ENCODE data around the gene NHERF2.

NHERF2 gene

DNA sequence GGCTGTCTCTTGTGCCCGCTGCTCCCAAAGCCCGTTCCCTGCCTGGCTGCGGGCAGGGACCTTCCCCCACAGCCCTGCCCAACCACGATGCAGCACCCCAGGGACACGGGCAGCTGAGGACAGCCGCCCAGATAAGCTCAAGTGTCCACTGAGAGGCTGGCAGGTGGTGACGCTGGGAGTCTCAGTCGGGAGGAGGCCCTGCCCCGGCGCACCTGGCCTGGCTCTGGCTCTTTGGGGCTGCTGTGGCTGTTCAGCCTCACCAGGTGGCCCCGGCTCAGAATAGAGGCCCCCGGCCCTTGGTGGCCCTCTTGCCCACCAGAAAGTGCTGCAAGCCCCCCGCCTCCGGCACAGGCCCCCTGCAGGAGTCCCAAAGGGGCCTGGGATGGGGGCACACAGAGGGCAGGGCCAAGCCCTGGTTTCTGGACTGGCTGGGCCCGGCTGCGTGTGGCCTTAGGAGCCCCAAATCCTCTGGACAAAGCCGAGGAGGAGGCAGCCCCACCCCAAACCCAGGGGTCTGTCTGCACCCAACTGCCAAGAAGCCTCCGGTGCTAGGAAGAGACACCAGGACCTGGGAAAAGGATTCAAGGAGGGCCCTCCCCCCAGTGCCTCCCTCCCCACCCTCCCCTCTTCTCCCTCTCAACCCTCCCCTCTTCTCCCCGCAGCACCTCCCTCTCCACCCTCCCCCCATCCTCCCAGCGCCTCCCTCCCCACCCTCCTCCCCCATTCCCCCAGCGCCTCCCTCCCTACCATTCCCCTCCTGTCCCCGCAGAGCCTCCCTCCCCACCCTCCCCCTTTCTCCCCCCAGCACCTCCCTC lies 15.7 kb downstream of the NHERF2 start:
- no peak for FAIRE-seq

DNA sequence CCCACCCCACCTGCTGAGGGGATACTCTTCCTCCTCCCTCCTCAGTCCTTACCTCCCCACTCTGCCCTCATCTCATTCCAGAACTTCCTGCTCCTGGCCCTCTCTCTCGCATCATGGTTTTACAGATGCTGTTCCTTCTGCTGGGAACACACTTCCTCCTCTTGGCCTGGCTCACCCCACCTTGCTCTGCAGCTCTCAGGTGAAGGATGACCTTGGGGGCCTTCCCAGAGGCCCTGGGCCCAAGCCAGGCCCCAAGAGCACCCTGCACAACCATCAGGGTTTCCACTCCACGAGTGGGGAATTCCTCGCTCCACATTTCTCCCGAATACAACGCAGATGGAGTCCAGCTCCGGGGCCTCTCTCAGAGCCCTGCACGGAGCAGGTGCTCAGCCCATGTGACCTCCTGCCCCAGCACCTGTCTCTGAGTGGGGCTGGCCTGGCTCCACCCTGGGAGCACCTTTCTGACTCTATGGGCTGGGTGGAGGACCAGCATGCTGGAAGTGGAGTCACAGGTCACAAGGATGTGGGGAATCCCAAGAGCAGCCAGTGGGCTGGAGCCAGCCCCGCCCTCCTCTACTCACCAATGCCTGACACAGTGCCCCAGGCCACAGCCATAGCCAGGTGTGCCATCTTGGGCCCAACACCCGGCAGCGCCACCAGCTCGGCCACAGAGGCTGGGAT lies 16.4 kb downstream of the NHERF2 start:
- no peak for FAIRE-seq

DNA sequence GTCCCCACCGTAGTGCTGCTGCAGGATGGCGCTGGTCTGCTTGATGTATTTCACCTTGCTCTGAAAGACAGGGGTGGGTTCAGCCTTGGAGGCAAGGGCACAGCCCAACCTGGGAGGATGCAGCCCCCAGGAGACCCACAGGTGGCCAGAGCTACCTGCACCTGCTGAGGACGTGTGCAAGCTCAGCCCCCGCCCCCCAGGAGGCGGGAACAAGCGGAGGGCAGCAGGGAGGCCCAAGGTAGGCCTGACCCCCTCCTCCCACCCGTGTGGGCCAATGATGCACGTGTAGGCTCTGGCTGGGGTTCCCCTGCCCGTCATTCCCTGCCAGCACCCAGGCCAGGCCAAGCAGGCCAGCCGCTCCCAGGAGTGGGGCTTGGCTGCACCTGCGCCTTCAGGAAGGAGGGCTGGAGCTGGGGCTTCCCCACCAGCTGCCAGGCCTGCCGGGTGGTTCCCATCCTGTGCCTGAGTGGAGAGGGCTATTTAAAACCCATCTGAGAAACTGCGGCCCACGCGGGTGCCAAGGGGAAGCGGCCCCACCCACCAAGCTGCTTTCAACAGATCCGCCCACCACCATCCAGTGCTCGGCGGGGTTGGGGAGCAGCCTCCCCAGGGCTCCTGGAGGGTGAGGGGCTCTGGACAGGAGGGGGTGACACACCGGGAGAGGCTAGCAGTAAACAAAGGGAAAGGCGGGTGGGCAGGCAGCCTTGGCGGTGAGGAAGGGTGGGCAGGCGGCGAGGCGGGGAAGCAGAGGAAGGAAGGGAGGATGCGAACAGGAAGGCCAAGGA lies 17.2 kb downstream of the NHERF2 start:
- no peak for FAIRE-seq

DNA sequence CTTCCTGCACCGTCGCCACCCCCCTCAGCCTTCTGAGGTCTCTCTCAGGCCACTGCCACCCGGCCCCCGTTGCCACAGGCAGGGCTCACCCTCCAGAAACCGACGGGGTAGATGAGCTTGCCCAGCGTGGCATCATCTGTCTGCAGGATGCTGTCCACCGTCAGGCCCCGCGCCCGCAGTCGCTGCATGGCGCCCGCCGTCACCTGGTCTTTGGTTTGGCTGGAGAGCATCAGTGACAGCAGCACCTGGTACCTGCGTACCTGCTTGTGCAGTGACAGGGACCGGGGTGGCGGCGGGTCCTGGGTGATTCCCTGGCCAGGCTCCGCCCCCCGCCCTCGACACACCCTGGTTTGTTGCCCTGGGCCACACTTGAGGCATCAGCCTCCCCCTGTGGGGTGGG lies 17.8 kb downstream of the NHERF2 start:
- FAIRE-seq: no peak

DNA sequence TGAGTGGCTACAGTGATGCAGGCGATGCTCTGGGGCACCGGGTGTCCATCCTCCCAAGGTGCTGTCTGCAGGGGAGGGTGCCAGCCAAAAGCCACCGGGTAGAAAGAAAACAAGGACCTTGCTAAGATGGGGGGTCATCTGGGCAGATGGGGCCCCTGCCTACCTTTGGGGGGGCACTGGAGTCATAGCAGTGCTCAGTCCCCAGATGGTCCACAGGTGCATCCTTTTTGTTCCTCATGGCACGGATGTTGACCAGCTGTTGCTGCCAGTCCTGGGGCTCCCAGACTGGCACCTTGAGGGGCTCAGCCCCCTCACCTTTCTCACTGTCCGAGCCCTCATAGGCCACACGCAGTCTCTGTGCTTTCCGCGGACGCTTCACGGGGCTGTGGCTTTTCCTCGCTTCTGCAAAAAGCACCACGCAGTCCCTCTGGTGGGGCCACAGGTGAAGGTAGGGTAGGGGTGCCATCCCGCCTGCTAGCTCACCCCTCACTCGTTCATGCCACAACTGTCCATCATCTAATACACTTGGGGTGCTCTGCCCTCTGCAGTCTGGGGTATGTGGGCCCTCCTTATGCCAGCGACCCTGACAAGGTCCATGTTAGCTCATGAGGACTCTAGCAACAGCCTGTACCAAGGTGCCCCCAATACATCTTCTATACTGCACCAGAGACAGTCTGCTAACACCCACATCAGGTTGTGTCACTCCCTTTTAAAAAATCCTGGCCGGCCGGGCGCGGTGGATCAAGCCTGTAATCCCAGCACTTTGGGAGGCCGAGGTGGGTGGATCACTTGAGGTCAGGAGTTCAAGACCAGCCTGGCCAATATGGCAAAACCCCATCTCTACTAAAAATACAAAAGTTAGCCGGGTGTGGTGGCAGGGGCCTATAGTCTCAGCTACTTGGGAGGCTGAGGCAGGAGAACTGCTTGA lies 19.5 kb downstream of the NHERF2 start:
- no peak for FAIRE-seq

DNA sequence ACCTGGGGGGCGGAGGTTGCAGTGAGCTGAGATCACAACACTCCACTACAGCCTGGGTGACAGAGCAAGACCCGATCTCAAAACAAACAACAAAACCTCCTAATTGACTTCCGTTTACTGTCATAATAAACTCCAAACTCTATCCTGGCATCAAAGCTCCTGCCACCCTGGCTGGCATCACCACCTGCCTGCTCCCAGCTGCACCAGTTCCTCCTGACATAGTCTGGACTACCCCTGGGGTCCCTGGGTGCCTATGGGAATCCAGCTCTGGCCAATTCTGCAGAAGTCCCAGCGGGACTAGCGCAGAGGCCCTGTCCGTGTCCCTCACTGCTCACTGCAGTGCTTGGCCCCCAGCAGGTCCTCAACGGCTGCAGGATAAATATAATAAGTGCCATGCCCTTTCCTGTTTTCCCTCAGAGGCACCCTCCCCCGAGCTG lies 20.2 kb downstream of the NHERF2 start:
- FAIRE-seq: no peak

DNA sequence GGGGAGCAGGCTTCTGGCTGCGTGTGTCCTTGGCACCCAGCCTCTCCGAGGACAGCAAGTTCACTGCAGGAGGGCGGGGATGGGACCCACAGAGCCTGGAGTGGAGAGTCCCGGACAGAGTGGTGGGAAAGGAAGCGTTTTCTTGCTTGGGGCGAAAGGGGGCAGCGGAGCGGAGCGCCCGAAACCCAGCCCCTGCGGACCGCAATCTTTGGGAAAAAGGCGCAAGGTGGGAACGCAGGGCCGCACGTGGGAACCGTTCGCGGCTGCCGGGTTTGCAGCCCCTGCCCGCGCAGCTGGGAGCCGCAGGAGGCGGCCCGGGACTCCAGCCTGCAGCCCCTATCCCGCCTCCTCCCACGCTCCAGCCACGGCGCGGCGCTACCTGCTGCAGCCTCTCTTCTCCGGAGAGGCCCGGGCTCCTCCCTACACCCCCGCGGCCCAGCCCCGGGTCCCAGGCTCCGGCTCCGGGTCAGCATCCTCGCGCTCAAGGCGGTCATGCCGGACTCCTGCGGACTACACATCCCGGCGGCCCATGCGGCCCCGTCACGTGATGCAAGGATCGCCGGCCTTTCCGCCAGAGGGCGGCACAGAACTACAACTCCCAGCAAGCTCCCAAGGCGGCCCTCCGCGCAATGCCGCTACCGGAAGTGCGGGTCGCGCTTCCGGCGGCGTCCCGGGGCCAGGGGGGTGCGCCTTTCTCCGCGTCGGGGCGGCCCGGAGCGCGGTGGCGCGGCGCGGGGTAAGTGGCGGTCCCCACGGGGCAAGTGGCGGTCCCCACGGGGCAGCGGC lies 20.8 kb downstream of the NHERF2 start, which contains the start of the genes NTHL1 and TSC2:
TSS of gene NTHL1 (minus strand) at position 505 of the 786 bp plus-strand sequence. CDS start at position 494, 11 bp downstream.
TSS of gene TSC2 (plus strand) at position 656 of the 786 bp plus-strand sequence. CDS start 631 bp downstream, outside the sequence.
- no peak for FAIRE-seq

DNA sequence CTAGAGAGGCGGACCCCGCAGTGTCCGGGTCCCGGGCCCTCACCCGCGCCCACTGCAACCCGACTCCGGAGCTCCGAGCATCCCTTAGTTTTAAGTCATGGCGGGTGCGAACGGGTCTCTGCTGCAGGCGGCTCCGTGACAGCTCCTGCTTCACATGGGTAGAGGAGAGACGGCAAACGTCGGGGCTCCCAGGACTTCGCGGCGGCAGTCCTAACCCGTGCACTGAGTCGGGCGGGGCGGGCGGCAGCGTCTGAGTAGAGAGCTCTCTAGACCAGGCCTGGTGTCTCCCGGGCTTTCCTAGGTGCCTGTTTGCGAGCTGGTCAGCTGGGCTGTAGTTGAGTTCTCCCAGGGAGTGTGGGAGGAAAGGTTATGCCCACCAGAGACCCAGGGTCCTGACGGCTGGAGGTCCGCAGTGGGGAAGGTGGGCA lies 21.4 kb downstream of the NHERF2 start:
- FAIRE-seq: no peak

DNA sequence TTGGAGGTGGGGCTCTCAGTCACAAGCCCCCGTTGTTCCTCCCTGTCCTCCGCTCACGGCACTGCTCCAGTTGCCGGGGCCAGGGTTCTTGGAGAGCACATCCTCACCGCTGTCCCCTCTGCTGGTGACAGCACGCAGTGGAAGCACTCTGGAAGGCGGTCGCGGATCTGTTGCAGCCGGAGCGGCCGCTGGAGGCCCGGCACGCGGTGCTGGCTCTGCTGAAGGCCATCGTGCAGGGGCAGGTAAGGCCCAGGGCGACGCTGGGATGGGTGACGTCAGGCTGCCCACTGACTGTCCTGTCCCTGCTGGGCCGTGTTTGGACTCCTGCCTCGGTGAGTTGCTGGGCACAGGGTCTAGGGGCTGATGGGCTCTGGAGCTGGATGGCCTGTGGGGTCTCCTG lies 26.5 kb downstream of the NHERF2 start:
- FAIRE-seq: no peak

DNA sequence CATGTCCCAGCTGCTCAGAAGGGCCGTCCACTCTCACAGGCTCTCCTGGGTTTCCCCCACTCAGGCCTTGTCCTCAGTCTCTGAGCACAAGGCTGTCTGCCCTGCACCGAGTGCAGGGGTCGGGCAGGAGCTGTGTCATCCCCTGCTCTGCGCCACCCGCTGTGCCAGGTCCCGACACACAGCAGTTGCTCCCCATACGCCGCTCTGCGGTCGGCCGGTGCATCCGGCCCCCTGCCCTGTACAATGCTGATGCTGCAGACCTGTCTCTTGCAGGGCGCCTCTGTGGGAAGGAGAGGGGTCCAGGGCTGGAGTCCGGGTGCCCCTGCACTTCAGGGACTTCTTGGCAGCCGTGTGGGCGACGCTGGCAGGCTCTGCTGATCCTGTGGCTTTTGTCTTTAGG lies 27.2 kb downstream of the NHERF2 start:
- FAIRE-seq: no peak

DNA sequence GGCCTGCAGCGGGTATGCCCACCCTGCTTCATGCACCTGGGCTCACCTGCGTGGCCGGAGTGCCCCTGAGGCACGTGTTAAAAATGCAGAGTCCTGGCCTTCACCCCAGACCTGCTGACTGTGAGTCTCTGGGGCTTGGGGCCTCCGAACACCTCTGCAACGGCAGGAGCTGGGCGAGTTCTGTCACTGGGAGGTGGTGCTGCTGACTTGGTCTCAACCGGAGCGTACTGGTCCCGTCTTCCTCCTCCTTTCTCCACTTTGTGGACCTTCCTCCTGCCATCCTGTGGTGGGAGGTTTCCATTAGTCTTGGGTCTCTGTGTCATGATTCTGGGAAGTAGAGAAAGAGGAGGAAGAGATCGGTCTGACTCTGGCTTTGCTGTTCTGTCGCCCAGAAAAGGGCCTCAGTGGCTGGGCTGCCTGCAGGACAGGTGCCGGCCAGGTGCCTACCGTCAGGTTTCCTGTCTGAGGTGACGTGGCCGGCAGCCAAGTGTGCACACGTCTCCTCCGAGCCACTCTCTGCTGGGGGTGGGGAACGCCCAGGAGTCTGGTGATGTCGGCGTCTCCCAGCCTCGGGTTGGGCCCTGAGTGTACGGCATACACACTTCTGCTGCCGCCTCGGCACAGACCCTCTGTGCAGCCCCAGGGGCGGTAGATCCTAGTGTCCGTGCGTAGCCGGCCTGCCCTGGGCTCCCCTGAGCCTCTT lies 28.0 kb downstream of the NHERF2 start:
- FAIRE-seq: no peak

DNA sequence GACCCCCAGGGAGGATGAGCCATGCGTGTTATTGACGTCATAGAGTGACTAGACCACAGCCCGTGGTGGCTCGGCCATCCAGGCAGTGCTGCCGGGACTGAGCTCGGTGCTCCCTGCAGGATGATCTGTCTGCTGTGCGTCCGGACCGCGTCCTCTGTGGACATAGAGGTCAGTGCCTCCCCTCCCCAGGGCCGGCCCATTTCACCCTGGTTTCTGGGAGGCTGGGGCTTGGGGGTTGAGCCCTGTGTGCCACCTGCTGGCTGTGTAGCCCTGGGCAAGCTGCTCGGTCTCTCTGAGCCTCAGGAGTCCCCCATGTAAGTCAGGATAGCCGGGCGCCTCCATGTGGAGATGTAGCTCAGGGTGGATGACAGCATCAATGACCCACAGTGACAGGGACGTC lies 29.4 kb downstream of the NHERF2 start:
- FAIRE-seq: no peak

DNA sequence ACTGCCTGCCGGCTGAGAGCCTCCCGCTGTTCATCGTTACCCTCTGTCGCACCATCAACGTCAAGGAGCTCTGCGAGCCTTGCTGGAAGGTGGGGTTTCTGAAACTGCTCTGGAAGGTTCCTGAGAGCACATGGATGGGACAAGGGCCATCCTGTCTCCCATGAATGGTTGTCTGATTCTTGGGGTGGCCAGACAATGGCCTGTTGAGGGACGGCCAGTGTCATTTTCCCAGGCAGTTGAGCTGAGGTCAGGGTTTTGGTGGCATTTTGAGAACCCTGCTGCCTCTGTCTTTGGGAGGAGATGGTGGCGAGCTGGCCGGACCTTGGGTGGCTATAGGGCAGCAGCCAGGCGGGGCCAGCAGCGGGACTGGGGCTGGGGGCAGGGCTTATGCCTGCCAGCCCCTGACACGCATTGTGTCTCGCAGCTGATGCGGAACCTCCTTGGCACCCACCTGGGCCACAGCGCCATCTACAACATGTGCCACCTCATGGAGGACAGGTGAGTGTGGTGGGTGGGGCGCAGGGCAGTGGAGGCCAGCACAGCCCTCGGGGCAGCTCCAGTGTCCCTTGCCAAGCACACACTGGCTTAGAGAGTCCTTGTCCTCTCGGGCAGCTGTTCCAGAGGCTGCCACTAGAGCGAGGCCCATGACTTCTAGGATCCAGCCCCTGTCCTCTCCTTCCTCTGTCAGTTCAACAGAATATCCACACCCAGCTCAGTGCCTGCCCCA lies 30.1 kb downstream of the NHERF2 start:
- no peak for FAIRE-seq

DNA sequence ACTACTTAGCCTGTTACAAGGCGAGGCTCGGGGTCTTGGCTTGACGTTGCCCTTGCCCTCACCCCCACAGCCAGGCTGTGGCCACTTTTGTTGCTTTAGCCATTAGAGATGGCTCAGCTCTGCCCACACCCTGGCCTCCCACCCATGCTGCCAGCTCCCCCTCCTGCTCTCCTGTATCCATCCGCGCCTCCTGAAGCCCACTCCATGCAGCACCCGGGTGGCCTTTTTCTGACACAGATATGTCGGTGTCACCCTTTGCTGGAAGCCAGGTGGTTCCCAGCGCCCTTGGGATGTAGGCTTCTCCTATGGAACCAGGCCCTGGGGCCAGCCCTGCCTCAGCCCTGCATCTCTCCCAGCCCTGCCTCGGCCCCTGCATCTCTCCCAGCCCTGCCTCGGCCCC lies 30.7 kb downstream of the NHERF2 start:
- FAIRE-seq: no peak

DNA sequence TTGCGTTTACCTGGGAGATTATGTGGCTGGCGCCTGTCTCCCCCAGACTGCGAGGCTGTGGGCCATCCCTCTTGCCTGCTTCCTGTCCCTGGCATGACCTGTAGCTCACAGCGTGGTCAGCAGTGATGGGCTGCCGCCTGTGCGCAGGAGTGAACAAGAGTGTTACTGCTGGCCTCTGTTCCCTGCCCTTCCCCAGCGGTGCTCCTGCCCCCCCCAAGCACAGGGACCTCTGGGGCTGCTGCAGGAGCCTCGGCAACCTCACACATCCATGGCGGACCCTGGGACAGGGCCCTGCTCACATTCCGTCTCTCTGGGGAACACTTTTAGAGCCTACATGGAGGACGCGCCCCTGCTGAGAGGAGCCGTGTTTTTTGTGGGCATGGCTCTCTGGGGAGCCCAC lies 31.7 kb downstream of the NHERF2 start:
- FAIRE-seq: no peak

DNA sequence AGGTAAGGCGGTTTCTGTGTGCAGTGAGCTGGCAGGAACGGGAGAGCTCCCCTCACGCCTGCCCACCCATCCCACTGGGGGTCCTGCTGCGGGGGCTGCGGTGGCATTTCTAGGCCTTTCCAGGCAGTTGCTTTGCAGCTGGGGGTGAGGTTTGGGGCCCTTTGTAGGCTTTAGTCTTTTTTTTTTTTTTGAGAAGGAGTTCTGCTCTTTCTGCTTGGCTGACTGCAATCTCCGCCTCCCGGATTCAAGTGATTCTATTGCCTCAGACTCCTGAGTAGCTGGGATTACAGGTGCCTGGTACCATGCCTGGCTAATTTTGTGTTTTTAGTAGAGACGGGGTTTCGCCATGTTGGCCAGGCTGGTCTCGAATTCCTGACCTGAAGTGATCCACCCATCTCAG lies 32.2 kb downstream of the NHERF2 start:
- FAIRE-seq: no peak

DNA sequence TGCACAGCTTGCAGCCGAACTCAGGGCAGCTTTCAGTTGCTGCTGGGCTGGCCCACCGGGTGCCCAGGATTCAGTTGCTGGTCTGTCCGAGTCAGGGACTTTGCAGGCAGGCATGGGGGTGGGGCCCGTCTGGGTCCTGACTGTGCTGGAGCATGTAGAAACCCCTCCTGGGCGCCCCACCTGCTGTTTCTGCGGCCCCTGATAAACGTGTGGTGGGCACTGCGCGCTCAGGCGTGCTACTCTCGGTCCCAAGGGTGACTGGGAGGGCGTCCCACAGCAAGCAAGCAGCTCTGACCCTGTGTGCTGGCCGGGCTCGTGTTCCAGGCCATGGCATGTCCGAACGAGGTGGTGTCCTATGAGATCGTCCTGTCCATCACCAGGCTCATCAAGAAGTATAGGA lies 33.6 kb downstream of the NHERF2 start:
- no peak for FAIRE-seq

DNA sequence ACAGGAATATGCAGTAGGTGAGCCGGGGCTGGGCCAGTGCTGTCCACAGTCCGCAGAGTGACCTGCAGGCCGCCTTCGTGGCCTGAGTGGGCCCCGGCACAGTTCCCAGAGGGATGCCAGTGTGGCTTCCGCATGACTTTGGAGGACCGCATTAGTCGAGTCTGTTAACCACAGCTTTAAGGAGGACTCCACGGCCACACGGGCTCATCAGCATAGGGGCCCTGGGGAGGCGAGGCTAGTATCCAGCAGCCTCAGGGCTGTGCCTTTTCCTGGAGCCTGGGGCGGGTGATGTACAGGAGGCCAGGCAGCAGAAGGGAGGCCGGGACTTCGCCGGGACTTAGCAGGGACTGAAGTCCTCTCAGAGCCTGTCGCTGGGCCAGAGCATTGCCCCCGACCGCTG lies 34.3 kb downstream of the NHERF2 start:
- FAIRE-seq: no peak

DNA sequence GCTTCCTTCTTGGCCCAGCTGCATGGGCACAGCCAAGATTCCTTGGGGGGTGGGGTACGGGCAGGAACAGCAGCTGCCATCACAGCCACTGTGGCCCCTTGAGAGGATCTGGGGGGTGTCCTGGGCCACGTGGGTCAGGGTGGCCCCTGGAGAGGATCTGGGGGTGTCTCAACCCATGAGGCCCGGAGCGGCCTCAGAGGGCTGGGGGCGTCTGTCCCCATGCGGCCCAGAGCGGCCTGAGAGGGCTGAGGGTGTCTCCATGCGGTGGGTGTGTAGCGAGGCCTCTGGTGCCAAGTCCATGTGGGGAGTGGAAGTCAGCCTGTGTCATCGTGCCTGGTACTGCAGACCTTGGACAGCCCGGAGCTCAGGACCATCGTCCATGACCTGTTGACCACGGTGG lies 34.8 kb downstream of the NHERF2 start:
- FAIRE-seq: no peak

DNA sequence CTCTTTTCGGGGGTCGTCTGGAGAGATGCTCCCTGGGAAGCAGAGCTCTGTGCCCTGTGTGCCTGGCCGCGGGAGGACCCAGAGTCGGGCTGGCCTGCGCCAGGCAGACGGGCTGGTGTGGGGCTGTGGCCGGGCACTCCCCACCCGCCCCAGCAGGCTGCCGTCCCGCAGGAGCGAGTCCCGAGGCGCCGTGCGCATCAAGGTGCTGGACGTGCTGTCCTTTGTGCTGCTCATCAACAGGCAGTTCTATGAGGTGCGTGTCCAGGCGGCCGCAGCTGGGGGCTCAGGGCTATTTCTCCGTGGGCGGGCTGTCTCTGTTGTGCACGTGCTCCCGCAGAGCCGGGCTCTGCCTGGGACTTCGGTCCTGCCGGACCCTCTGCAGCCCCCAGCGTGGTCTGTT lies 36.1 kb downstream of the NHERF2 start:
- no peak for FAIRE-seq
